Common myeloid progenitor, CD34-positive (primary cell): ENCODE results near the gene PTK6.

Experiments used
- CTCF ChIA-PET: fragments of 350-600 bp; sonication (Branson Sonifier 250); formaldehyde crosslinking; loops from one replicate; lab custom pipeline; 2021; ENCODE audit warnings: antibody characterized with exemption; lab: Charles Lee
- POLR2A ChIA-PET: fragments of 350-600 bp; sonication (Branson Sonifier 250); formaldehyde crosslinking; loops from one replicate; lab custom pipeline; 2021; ENCODE audit warnings: antibody characterized with exemption; lab: Charles Lee
- DNase-seq, 3 donors: peaks; one replicate each; pipeline versions ENCODE4 v3.0.0 to v3.0.0-alpha.2; 2013
- H3K27ac ChIP-seq, 2 experiments: 1 replicate in 1 of 2; 2 replicates in 1 of 2; pipeline ENCODE4 v1.7.0; 2013; ENCODE audit warnings: inconsistent platforms in 2 of 2, low read length in 2 of 2, mild to moderate bottlenecking in 2 of 2, low read depth in 1 of 2, moderate library complexity in 1 of 2; ENCODE audit not compliant: severe bottlenecking in 2 of 2, insufficient read depth in 1 of 2, poor library complexity in 1 of 2
- H3K27me3 ChIP-seq, 5 experiments: replicated peaks in 2 of 5; 1 replicate in 3 of 5; 2 replicates in 2 of 5; pipeline versions ENCODE4 v1.6.1 to v1.7.0; 2013; ENCODE audit warnings: low read length in 4 of 5, mild to moderate bottlenecking in 2 of 5, moderate library complexity in 2 of 5, inconsistent platforms in 1 of 5; ENCODE audit not compliant: insufficient read depth in 5 of 5, control insufficient read depth in 4 of 5
- H3K36me3 ChIP-seq, 4 experiments: 1 replicate in 2 of 4; 2 replicates in 2 of 4; pipeline versions ENCODE4 v1.6.1 to v1.7.0; 2013; ENCODE audit warnings: low read length in 3 of 4, control low read depth in 1 of 4, mild to moderate bottlenecking in 1 of 4; ENCODE audit not compliant: control insufficient read depth in 4 of 4, insufficient read depth in 4 of 4
- H3K4me1 ChIP-seq, 4 experiments: 1 replicate in 3 of 4; 2 replicates in 1 of 4; pipeline versions ENCODE4 v1.6.1 to v1.7.1; 2013; ENCODE audit warnings: low read length in 3 of 4, mild to moderate bottlenecking in 3 of 4, control low read depth in 1 of 4, inconsistent platforms in 1 of 4, moderate library complexity in 1 of 4; ENCODE audit not compliant: control insufficient read depth in 4 of 4, insufficient read depth in 4 of 4; ENCODE audit errors: control extremely low read depth in 1 of 4
- H3K4me3 ChIP-seq, 7 experiments: 1 replicate in 4 of 7; 2 replicates in 3 of 7; pipeline versions ENCODE4 v1.5.1 to v1.7.0; 2013; ENCODE audit warnings: mild to moderate bottlenecking in 7 of 7, low read length in 6 of 7, moderate library complexity in 6 of 7, inconsistent platforms in 2 of 7, low read depth in 2 of 7, control low read depth in 1 of 7; ENCODE audit not compliant: insufficient read depth in 4 of 7, control insufficient read depth in 1 of 7; ENCODE audit errors: extremely low read depth in 1 of 7
- H3K9me3 ChIP-seq, 5 experiments: 1 replicate in 4 of 5; 2 replicates in 1 of 5; pipeline versions ENCODE4 v1.6.1 to v1.7.1; 2013; ENCODE audit warnings: low read length in 4 of 5, mild to moderate bottlenecking in 2 of 5, inconsistent platforms in 1 of 5, low read depth in 1 of 5, moderate library complexity in 1 of 5; ENCODE audit not compliant: control insufficient read depth in 4 of 5, insufficient read depth in 2 of 5; ENCODE audit errors: control extremely low read depth in 1 of 5
- WGBS: methylation state at CpG from one replicate; pipeline ENCODE4 v1.1.5; 2013; ENCODE audit not compliant: insufficient coverage; 5-methylcytosine and 5-hydroxymethylcytosine counted together

PTK6 gene

GRCh38 chr20:63501818-63502670 is 35.1 kb downstream of the PTK6 start:
- H3K4me3 ChIP-seq, result no peak overlapping the region
- no peak for DNase-seq
- H3K4me1 ChIP-seq, result peaks cover 0 to 12% (median 7%) of the 10 kb centered on the region in 4 experiments
- H3K9me3 ChIP-seq, result peaks cover 0 to 25% (median 13%) of the 10 kb centered on the region in 5 experiments
- WGBS, result 51% methylated on average over 19 of the region's 26 CpGs
- ChIA-PET POLR2A (no interaction called here), CTCF (no interaction called here)
- H3K27ac ChIP-seq, result no peak overlapping the region
- H3K27me3 ChIP-seq, result peaks cover 0 to 69% (median 9%) of the 10 kb centered on the region in 5 experiments
- no peaks in the 10 kb centered on the region for H3K36me3 ChIP-seq

GRCh38 chr20:63500902-63501817 is 36.0 kb downstream of the PTK6 start:
- Histone ChIP-seq H3K36me3 (no peaks in the 10 kb centered on the region), H3K27me3 (peaks cover 0 to 76% (median 13%) of the 10 kb centered on the region in 5 experiments), H3K4me1 (peaks cover 0 to 16% (median 11%) of the 10 kb centered on the region in 4 experiments), H3K4me3 (no peak overlapping the region), H3K27ac (no peak overlapping the region), H3K9me3 (peaks cover 0 to 23% (median 13%) of the 10 kb centered on the region in 5 experiments)
- ChIA-PET POLR2A (no interaction called here), CTCF (no interaction called here)
- DNase-seq, result no peak
- WGBS, result 94% methylated on average over 25 of the region's 27 CpGs

GRCh38 chr20:63500151-63500901 is 36.9 kb downstream of the PTK6 start:
- H3K36me3 ChIP-seq, result no peaks in the 10 kb centered on the region
- peaks cover 0 to 73% (median 13%) of the 10 kb centered on the region in 5 experiments for H3K27me3 ChIP-seq
- ChIA-PET CTCF (no interaction called here), POLR2A (no interaction called here)
- peaks cover 0 to 16% (median 11%) of the 10 kb centered on the region in 4 experiments for H3K4me1 ChIP-seq
- H3K9me3 ChIP-seq, result peaks cover 0 to 16% (median 6%) of the 10 kb centered on the region in 5 experiments
- no peak overlapping the region for H3K27ac ChIP-seq
- DNase-seq, result no peak
- 86% methylated on average over 17 of the region's 24 CpGs for WGBS
- no peak overlapping the region for H3K4me3 ChIP-seq

- no peak for DNase-seq
- POLR2A ChIA-PET, result no interaction called here
- peaks cover 0 to 16% (median 11%) of the 10 kb centered on the region in 4 experiments for H3K4me1 ChIP-seq
- peak overlapping the region in 2 of 7 experiments; percentile 23 to 48 for H3K4me3 ChIP-seq
- H3K36me3 ChIP-seq, result no peaks in the 10 kb centered on the region
- 14% methylated on average over 45 of the region's 48 CpGs for WGBS
- H3K9me3 ChIP-seq, result peaks cover 0 to 7% (median 0%) of the 10 kb centered on the region in 5 experiments
- H3K27me3 ChIP-seq, result peaks cover 0 to 74% (median 13%) of the 10 kb centered on the region in 5 experiments
- no peak overlapping the region for H3K27ac ChIP-seq
- CTCF ChIA-PET, result no interaction called here
These were observed 37.7 kb downstream of the PTK6 start for GRCh38 chr20:63499338-63499969.

- peaks cover 0 to 72% (median 13%) of the 10 kb centered on the region in 5 experiments for H3K27me3 ChIP-seq
- H3K4me3 ChIP-seq, result peak within 1 kb of the TSS in 4 of 7 experiments; percentile 11 to 48 (median 26)
- ChIA-PET CTCF (no interaction called here), POLR2A (no interaction called here)
- H3K36me3 ChIP-seq, result no peaks in the 10 kb centered on the region
- H3K27ac ChIP-seq, result no peak within 1 kb of the TSS
- DNase-seq, result peak; percentile 53 to 69 (median 66)
- peaks cover 0 to 2% (median 0%) of the 10 kb centered on the region in 5 experiments for H3K9me3 ChIP-seq
- under 1% methylated on average over 23 of the region's 58 CpGs for WGBS
- H3K4me1 ChIP-seq, result peaks cover 0 to 16% (median 11%) of the 10 kb centered on the region in 4 experiments
These were observed 38.2 kb downstream of the PTK6 start, which contains the start of gene EEF1A2 for GRCh38 chr20:63498960-63499337. TSS of gene EEF1A2 (minus strand) at chr20:63499083. CDS start at chr20:63497763, 1,320 bp downstream.
